Neural crest cell (in vitro differentiated cells): ENCODE measurements around the gene LY6G6C. TPM values are rescaled to one million over a fixed set of nuclear protein-coding genes. Genes with fewer than 3 reads are reported as not detected.

ENCODE experiments used
- DNase-seq: peaks from one replicate; pipeline ENCODE4 v3.0.0; 2021; ENCODE audit warnings: low read depth, mixed read lengths, low spot score
- H3K27ac Mint-ChIP-seq: one replicate; pipeline ENCODE4 v1.8.0; 2021; ENCODE audit warnings: mild to moderate bottlenecking, mixed read lengths; ENCODE audit not compliant: unreplicated experiment
- H3K27me3 Mint-ChIP-seq: 2 replicates; pipeline ENCODE4 v1.8.0; 2021; ENCODE audit warnings: low read depth, mild to moderate bottlenecking, mixed read lengths
- H3K36me3 Mint-ChIP-seq: 2 replicates; pipeline ENCODE4 v1.8.0; 2021; ENCODE audit warnings: low read depth, mild to moderate bottlenecking, mixed read lengths
- H3K4me1 Mint-ChIP-seq: 2 replicates; pipeline ENCODE4 v1.8.0; 2021; ENCODE audit warnings: mixed read lengths
- H3K4me3 Mint-ChIP-seq: one replicate; pipeline ENCODE4 v1.8.0; 2021; ENCODE audit warnings: mild to moderate bottlenecking, mixed read lengths
- H3K9me3 Mint-ChIP-seq: 2 replicates; pipeline ENCODE4 v1.8.0; 2021; ENCODE audit warnings: mixed read lengths
- CTCF ChIP-seq: fragments of 200-600 bp; sonication (generic); conservative IDR thresholded peaks from 2 replicates; pipeline ENCODE4 v1.5.0; 2021; ENCODE audit warnings: antibody characterized with exemption, mild to moderate bottlenecking
- total RNA-seq: library from RNA; stranded (reverse); gene quantifications from 2 replicates; pipeline ENCODE4 v1.2.1, GENCODE V29; 2021

LY6G6C gene
- total RNA-seq, 1 donor from 2014 or later, result 1.2 TPM

GRCh38 chr6:31750411-31751022 is 29.0 kb upstream of the LY6G6C start:
- peaks cover 13% of the 10 kb centered on the region for H3K36me3 Mint-ChIP-seq
- no peaks in the 10 kb centered on the region for H3K9me3 Mint-ChIP-seq
- DNase-seq, result no peak
- H3K27me3 Mint-ChIP-seq, result no peaks in the 10 kb centered on the region
- no peak for TF ChIP-seq CTCF
- H3K27ac Mint-ChIP-seq, result peak overlapping the region; percentile 20
- H3K4me1 Mint-ChIP-seq, result peaks cover 6% of the 10 kb centered on the region
- H3K4me3 Mint-ChIP-seq, result no peak overlapping the region

- Mint-ChIP-seq H3K4me3 (no peak overlapping the region), H3K27ac (no peak overlapping the region), H3K4me1 (peaks cover 13% of the 10 kb centered on the region), H3K27me3 (no peaks in the 10 kb centered on the region), H3K9me3 (no peaks in the 10 kb centered on the region), H3K36me3 (peaks cover 13% of the 10 kb centered on the region)
- TF ChIP-seq CTCF, result no peak
- DNase-seq, result no peak
Measured at GRCh38 chr6:31749301-31750036, 27.9 kb upstream of the LY6G6C start.

DNA sequence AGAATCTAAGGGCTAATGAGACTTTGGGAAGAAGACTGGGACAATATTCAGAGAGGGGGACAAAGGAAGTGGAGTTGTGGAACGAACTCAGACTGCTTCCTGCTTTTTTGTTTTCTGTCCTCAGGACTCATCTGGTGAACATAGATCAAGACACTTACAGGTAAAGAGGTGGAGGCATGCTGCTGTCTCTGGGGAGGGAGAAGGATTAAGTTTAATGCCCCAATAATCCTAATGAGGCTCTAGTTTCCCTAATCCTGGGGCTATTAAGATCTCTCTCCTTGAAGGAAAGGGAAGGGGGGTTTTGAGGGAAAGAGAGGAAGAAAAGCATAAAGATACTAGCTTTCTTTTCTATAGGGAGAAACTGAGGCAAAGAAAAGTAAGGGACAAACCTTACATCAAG is 22.9 kb upstream of the LY6G6C start:
- peaks cover 18% of the 10 kb centered on the region for H3K36me3 Mint-ChIP-seq
- H3K27ac Mint-ChIP-seq, result peak overlapping the region; percentile 23
- peaks cover 48% of the 10 kb centered on the region for H3K4me1 Mint-ChIP-seq
- DNase-seq, result no peak
- no peak for TF ChIP-seq CTCF
- no peaks in the 10 kb centered on the region for H3K9me3 Mint-ChIP-seq
- H3K27me3 Mint-ChIP-seq, result no peaks in the 10 kb centered on the region
- H3K4me3 Mint-ChIP-seq, result no peak overlapping the region

DNA sequence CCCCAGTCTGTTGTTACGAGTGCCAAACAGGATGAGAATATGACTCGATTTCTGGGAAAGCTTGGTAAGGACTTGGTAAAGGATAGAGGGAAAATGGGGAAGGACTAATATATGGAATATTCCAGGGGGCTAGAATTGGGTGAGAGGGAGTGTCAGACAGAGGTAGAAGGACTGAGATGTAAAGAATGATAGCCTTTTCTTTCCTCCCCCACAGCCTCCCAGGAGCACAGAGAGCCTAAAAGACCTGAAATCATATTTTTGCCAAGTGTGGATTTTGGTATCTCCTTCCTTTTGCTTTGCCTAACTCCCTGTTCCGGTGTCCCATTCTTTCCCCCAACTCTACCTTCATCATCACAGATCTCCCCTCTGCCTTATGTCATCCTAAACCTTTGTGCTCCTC is 21.3 kb upstream of the LY6G6C start:
- no peak for DNase-seq
- H3K4me1 Mint-ChIP-seq, result peaks cover 63% of the 10 kb centered on the region
- no peaks in the 10 kb centered on the region for H3K27me3 Mint-ChIP-seq
- H3K9me3 Mint-ChIP-seq, result no peaks in the 10 kb centered on the region
- H3K36me3 Mint-ChIP-seq, result peaks cover 16% of the 10 kb centered on the region
- no peak overlapping the region for H3K27ac Mint-ChIP-seq
- no peak for TF ChIP-seq CTCF
- H3K4me3 Mint-ChIP-seq, result peak overlapping the region; percentile 64

GRCh38 chr6:31741815-31742214 is 20.3 kb upstream of the LY6G6C start:
- peaks cover 68% of the 10 kb centered on the region for H3K4me1 Mint-ChIP-seq
- no peak for TF ChIP-seq CTCF
- no peaks in the 10 kb centered on the region for H3K9me3 Mint-ChIP-seq
- H3K36me3 Mint-ChIP-seq, result peaks cover 11% of the 10 kb centered on the region
- H3K27ac Mint-ChIP-seq, result no peak overlapping the region
- H3K27me3 Mint-ChIP-seq, result no peaks in the 10 kb centered on the region
- DNase-seq, result no peak
- peak overlapping the region; percentile 73 for H3K4me3 Mint-ChIP-seq
